ENCODE measurements around the gene RABAC1. TPM values are rescaled to one million over a fixed set of nuclear protein-coding genes. Genes with fewer than 3 reads are reported as not detected.
A peak's percentile ranks its signal among the peaks of the same experiment; 100 is the strongest.

The RABAC1 gene
- total RNA-seq, 3 donors from 2014 or later (not counting 1 experiment from before 2014, with no cell fraction given): 76.8 to 100.0 (median 78.4) TPM

GRCh38 chr19:41922585-41922984 lies 36.5 kb downstream of the RABAC1 start:
- no peaks in the 10 kb centered on the region for H3K9me3 ChIP-seq (ENCODE audit: control insufficient read depth, insufficient read depth, low read length)
- ATAC-seq (no peak), DNase-seq (no peak)
- peaks cover 19% of the 10 kb centered on the region for H3K4me1 ChIP-seq (ENCODE audit: control insufficient read depth, insufficient read depth, low read length)
- no peak overlapping the region for H3K4me3 Mint-ChIP-seq
- H3K36me3 ChIP-seq (ENCODE audit: control insufficient read depth, insufficient read depth, low read length): no peaks in the 10 kb centered on the region
- no peak overlapping the region for H3K27ac Mint-ChIP-seq
- H3K9me3 Mint-ChIP-seq: no peaks in the 10 kb centered on the region
- no peaks in the 10 kb centered on the region for H3K36me3 Mint-ChIP-seq
- 42% methylated on average over 18 of the region's 18 CpGs for WGBS (ENCODE audit: insufficient coverage)
- H3K27me3 ChIP-seq (ENCODE audit: control insufficient read depth, insufficient read depth, low read length): peaks cover 47% of the 10 kb centered on the region
- peaks cover 14 to 21% of the 10 kb centered on the region in 2 donors for H3K27me3 Mint-ChIP-seq (ENCODE audit: low read depth in 2 of 2)
- intact Hi-C loops (cut with micrococcal nuclease): no loop called here
- no peak overlapping the region for H3K4me3 ChIP-seq (ENCODE audit: low read length)
- H3K27ac ChIP-seq (ENCODE audit: low read length): no peak overlapping the region
- TF ChIP-seq CTCF (IDR thresholded peaks at IDR 0.05): no peak
- peaks cover 10 to 23% of the 10 kb centered on the region in 2 donors for H3K4me1 Mint-ChIP-seq

- no peaks in the 10 kb centered on the region for H3K36me3 Mint-ChIP-seq
- H3K4me3 ChIP-seq (ENCODE audit: low read length): no peak overlapping the region
- H3K27ac ChIP-seq (ENCODE audit: low read length): no peak overlapping the region
- no peak overlapping the region for H3K27ac Mint-ChIP-seq
- H3K9me3 ChIP-seq (ENCODE audit: control insufficient read depth, insufficient read depth, low read length): no peaks in the 10 kb centered on the region
- peaks cover 41% of the 10 kb centered on the region for H3K27me3 ChIP-seq (ENCODE audit: control insufficient read depth, insufficient read depth, low read length)
- DNase-seq (no peak), ATAC-seq (no peak)
- no peaks in the 10 kb centered on the region for H3K36me3 ChIP-seq (ENCODE audit: control insufficient read depth, insufficient read depth, low read length)
- peaks cover 14 to 21% of the 10 kb centered on the region in 2 donors for H3K27me3 Mint-ChIP-seq (ENCODE audit: low read depth in 2 of 2)
- 52% methylated on average over 21 of the region's 22 CpGs for WGBS (ENCODE audit: insufficient coverage)
- peaks cover 10 to 23% of the 10 kb centered on the region in 2 donors for H3K4me1 Mint-ChIP-seq
- intact Hi-C loops (cut with micrococcal nuclease): no loop called here
- H3K4me3 Mint-ChIP-seq: peak overlapping the region; percentile 2
- no peak for TF ChIP-seq CTCF (IDR thresholded peaks at IDR 0.05)
- peaks cover 13% of the 10 kb centered on the region for H3K4me1 ChIP-seq (ENCODE audit: control insufficient read depth, insufficient read depth, low read length)
- no peaks in the 10 kb centered on the region for H3K9me3 Mint-ChIP-seq
These were observed 37.2 kb downstream of the RABAC1 start for GRCh38 chr19:41921577-41922576.

GRCh38 chr19:41920882-41921576 lies 38.1 kb downstream of the RABAC1 start:
- Histone ChIP-seq H3K36me3 (ENCODE audit: control insufficient read depth, insufficient read depth, low read length) (no peaks in the 10 kb centered on the region), H3K4me3 (ENCODE audit: low read length) (no peak overlapping the region), H3K27ac (ENCODE audit: low read length) (no peak overlapping the region), H3K4me1 (ENCODE audit: control insufficient read depth, insufficient read depth, low read length) (peaks cover 15% of the 10 kb centered on the region), H3K9me3 (ENCODE audit: control insufficient read depth, insufficient read depth, low read length) (no peaks in the 10 kb centered on the region), H3K27me3 (ENCODE audit: control insufficient read depth, insufficient read depth, low read length) (peaks cover 42% of the 10 kb centered on the region)
- 22% methylated on average over 26 of the region's 26 CpGs for WGBS (ENCODE audit: insufficient coverage)
- no peak for TF ChIP-seq CTCF (IDR thresholded peaks at IDR 0.05)
- DNase-seq (no peak), ATAC-seq (peak in 2 of 3 donors; percentile 36 to 38)
- no peak overlapping the region for H3K27ac Mint-ChIP-seq
- H3K4me3 Mint-ChIP-seq: peak overlapping the region; percentile 2
- H3K27me3 Mint-ChIP-seq (ENCODE audit: low read depth in 2 of 2): peaks cover 14 to 21% of the 10 kb centered on the region in 2 donors
- no peaks in the 10 kb centered on the region for H3K9me3 Mint-ChIP-seq
- H3K4me1 Mint-ChIP-seq: peaks cover 10 to 23% of the 10 kb centered on the region in 2 donors
- intact Hi-C loops (cut with micrococcal nuclease): no loop called here
- no peaks in the 10 kb centered on the region for H3K36me3 Mint-ChIP-seq
